Measurements from ENCODE around the gene ASIC3.
"Not testable (repeated sequence)": the region's sequence is repeated elsewhere in the genome, so short reads cannot be mapped to it uniquely, and the experiment has no call there.

Gene ASIC3

DNA sequence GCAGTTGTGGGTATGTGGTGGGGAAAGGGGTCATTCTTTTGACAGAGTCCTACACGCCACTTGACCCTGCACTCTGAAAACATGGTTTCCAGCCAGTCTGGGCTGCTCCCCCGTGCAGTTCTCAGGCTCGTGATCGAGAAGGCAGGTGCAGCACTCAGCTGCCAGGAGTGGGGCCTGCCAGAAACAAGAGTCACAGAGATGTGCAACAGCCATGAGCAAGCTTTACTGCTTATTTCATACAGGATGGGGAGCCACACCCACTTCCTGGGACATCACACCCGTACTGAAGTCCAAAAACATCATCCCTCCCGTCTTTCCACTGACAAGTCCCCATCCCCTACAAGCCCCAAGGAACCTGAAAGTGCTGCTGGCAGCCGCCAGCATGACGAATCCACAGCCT is 33.4 kb upstream of the ASIC3 start:
- no peak for DNase-seq

DNA sequence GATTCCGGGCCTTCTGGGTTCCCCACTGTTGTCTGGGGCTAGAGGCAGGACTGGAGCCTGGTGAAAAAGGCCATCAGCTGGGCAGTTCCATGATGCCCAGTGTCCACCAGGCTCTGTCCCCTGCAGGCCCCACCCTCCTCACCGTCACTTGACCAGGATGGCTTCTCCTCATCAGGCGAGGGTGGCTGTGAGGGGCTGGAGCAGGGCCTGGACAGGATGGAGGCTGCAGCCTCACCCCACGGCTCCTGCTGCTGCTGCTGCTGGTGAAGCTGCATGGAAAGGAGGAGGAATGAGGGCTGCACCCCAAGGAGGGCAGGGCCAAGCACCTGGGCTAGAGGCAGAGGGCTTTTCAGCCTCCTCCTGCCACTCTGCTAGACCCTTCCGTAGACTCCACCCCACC is 32.4 kb upstream of the ASIC3 start:
- no peak for DNase-seq

DNA sequence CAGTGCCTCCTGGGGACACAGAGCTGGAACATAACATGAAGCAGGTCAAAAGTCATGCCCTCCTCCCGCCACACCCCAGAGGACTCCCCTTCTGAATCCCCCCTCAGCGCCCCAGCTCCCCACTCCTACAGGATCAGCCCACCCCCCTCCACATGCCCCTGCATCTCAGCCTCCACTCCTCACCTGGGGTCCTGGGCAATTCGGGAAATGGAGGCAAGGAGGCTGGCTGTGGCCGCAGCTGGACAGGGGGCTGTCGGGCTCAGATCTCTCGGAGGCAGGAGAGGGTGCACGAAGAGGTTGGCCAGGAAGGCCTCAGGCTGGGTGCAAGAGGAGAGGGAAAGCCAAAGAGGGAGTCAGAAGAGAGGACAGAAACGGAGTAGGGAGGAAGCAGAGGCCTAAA is 31.8 kb upstream of the ASIC3 start:
- no peak for DNase-seq

GRCh38 chr7:151016942-151017341 is 31.4 kb upstream of the ASIC3 start:
- DNase-seq = no peak

DNA sequence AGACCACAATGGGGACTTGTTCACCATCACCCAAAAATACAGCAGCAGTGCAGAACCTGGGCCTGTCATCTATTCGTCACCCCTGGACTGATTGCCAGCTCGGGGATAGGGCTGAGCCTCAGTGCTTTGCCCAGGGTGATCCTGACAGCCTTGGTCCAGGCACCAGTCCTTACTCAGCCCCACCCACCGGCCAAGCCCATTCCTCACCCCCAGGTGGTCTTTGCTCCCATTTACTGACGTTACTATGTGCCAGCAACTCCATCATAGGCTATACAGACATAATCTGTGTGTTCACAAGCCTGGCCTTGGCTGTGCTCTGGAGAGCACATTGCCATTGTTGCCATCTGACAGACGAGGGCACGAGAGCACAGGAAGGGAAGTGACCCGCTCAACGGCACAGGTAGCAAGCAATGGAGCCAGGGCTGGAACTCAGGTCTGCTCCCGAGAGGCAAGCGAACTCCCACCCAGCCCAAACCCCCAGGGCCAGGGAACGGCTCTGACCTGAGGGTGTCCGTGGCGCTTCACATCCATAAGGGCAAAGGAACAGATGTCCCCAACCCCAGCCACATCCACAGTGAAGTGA is 30.9 kb upstream of the ASIC3 start:
- DNase-seq = no peak

DNA sequence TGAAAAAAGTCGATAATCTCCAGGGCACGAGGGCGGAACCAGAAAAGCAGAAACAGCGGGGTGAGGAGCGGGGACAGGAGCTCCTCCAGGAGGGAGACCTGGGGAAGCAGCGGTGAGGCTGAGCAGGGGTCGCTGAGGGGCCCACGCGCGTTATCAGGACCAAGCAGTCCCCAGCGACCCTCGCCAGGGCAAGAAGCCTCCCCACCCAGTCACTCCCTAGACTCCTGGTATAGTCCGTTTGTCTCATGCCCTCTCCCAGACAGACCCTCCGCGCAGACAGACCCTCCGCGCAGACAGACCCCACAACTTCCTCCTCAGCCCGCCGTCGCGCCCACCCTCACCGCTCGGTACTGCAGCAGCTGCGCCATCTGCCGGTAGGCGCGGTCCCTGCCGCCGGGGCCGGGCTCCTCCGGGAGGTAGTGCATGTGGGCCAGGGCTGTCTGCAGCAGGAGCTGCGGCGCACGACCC is 30.3 kb upstream of the ASIC3 start:
- peak; percentile 79 for DNase-seq

GRCh38 chr7:151018421-151019129 is 29.8 kb upstream of the ASIC3 start:
- DNase-seq = no peak

DNA sequence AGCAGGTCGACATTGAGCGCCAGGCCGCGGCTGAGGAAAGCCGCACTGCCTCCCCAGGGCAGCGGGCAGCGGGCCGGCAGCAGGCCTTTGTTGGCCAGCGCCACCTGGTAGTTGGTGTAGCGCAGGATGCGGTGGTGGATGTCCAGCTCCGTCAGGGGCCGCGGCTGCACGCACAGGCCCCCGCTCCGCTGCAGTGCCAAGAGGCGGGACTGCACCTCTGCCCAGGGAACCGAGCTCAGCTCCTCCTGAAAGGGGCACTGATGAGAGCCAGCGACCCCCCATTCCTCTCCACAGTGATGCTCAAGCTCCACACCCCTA is 29.2 kb upstream of the ASIC3 start:
- DNase-seq = no peak

DNA sequence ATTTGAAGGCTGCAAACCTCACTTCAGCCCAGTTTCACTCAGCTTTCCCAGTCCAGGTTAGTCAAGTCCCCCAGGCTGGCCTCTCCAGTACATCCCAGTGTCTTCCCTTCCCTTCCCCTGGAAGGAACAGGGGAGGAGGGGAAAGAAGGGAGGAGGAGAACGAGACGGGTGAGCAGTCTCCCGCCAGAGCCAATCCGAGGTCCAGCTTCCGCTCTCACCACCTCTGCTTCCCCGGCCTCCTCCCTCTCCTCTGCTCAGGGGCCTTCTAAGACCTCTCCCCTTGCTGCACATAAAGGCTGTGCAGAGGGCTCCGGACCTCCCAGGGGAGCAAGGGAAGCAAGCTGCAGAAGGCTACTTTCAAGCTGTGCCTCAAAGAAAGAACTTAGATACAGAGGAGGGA is 28.1 kb upstream of the ASIC3 start:
- no peak for DNase-seq

DNA sequence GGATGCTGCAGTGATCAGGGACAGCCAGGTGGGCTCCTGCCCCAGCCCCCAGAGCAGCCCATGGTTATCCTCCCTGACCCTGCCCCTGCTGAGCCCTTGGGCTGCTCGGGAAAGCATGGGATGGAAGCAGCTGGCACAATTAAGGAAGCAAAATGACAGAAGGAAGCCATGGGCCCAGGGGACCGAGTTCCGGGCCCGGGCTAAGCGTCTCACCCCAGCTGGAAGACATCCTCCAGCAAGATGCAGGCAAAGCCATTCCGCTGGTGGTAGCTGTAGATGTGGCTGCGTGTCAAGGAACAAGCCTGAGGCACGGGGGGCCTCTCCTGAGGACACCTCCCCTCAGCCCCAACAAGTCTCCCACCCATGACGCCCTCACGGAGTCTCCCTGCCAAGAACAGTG is 25.1 kb upstream of the ASIC3 start:
- no peak for DNase-seq

DNA sequence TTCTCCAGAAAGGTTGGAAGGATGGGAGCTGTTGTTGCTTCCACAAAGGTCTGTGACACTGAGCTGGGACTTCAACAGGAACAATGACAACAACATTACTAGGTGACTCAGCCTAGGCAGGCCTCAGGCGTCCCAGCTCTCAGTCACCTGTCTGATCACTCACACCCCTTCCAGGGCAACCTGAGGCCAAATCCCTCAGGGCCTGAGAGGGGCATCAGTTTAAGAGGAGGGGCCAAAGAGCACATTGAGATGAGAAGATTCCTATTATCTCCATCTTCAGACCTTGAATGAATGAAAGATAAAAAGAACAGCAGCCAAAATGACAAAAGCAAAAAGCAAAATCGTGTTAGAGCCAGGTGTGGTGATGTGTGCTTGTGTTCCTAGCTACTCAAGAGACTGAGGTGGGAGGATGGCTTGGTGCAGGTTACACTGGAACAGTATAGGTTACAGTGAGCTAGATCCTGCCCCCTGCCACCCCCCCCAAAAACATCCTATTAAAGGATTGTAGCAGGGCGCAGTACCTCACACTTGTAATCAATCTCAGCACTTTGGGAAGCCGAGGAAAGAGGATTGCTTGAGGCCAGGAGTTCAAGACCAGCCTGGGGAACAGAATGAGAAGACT is 23.8 kb upstream of the ASIC3 start, which contains the start of gene ATG9B:
Gene ATG9B (minus strand): TSS at position 60 of the 622 bp plus-strand sequence. CDS start 71 bp downstream, outside the sequence.
- DNase-seq = no peak

DNA sequence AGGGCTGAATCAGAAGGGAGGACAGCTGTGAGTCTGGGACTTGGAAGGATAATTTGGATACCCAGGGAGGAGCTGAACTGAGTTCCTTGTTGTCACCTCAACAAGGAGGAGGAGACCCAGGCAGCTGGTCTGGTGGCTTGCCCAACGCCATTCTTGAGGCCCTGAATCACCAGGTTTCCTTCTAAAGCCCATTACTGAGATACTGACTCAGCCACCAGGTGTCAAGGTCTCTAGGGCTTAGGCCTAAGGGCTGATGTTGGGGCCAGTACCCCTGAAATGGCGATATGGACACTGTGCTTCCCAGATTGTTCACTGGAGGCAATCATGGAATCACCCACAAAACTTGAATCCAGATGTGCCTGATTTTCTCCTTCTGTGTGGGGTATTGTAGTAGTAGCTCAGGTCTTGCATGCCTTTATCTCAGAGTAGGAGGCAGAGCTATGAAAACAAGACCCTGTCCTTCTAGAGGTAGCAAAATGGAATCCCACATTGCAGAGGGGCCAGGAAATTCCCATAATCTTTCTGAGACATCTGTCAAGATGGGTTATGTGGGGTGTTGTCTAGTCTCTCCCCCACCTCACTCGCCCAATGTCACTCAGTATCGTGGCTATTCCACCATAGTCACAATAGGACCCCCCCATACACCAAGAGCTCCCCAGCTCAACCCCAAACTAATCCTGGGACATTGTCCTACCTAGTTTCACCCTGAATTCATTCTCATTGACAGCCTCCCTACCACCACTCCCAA is 22.2 kb upstream of the ASIC3 start:
- DNase-seq = no peak

DNA sequence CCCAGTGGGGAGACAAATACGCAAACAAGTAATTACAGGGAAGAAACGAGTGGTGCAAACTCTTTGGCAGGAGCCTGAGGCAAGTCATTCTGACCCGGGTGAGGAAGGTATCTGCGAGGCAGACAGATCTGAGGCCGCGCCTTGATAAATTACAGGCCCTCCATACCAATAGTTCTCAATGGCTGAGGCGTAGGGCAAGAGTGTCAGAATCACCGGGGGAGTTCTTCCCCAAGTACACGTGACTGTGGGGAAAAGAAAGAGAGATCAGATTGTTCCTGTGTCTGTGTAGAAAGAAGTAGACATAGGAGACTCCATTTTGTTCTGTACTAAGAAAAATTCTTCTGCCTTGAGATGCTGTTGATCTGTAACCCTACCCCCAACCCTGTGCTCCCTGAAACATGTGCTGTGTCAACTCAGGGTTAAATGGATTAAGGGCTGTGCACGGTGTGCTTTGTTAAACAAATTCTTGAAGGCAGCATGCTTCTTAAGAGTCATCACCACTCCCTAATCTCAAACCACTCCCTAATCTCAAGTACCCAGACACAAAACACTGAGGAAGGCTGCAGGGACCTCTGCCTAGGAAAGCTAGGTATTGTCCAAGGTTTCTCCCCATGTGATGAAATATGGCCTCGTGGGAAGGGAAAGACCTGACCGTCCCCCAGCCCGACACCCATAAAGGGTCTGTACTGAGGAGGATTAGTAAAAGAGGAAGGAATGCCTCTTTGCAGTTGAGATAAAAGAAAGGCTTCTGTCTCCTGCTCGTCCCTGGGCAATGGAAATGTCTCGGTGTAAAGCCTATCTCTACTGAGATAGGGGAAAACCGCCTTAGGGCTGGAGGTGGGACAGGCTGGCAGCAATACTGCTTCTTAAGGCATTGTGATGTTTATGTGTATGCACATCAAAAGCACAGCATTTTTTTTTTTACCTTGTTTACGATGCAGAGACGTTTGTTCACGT is 21.3 kb upstream of the ASIC3 start:
- not testable (repeated sequence) for DNase-seq

- not testable (repeated sequence) for DNase-seq
These were observed 20.6 kb upstream of the ASIC3 start for GRCh38 chr7:151027728-151028130.

DNA sequence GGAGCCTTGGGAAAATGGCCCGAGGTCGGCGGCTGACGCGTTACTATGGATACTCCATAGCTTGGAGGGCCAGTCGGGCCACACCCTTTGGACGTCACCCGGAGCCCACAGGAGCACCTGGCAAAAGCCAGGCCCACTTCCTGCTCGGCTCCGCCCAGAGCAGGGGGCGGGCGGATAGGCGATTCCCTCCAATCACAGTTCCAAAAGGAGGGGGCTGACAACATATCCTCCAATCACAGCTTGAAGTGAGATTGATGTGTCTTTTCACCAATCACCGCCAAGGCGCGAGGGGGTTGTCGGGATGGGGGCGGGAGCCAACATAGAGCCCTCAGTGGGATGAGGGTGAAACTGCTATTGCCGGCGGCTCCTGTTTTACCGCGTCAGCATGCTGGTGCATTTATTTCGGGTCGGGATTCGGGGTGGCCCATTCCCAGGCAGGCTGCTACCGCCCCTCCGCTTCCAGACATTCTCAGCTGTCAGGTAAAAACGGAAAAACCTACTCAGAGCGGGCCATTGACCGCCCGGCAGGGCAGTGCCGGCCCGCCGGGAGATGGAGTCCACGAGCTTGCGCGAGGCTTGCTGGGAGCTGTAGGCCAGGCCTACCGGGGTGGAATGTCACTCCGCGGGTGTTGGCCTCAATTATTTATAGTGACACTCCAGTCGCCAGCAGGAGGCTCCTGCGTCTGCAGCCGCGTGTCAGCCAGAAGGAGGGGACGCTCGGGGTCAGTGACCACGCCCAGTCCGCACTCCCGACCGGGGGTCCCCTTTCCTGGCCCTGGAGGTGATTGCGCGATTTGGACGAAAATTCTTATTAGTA is 20.0 kb upstream of the ASIC3 start, which contains the start of gene ABCB8:
Gene ABCB8 (plus strand): TSS at position 320 of the 817 bp plus-strand sequence. CDS start 66 bp downstream, at position 386.
- DNase-seq = peak; percentile 100

- DNase-seq = no peak
These were observed 19.3 kb upstream of the ASIC3 start for GRCh38 chr7:151028948-151029501.

- DNase-seq = no peak
These were observed 17.3 kb upstream of the ASIC3 start for GRCh38 chr7:151031011-151031410.

GRCh38 chr7:151032936-151033863 is 15.1 kb upstream of the ASIC3 start:
- no peak for DNase-seq

DNA sequence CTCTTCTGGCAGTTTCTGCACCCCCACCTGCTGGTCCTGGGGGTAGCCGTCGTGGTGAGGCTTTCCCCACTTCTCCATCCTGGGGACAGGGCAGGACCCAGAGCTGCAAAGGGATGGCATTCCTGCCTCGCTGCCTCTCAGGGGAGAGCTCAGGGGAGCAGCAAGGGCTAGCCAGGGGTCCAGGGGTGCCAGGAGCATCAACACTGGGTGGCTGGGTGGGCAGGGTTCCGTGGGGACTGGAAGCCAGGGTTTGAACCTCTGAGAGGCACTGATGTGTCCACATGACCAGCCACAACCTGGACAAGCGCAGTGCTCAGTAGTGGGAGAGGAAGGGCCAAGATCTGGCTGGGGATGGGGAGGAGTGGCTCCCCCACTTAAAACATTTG is 14.5 kb upstream of the ASIC3 start:
- DNase-seq = no peak
